Endodermal cell (in vitro differentiated cells): ENCODE results near the gene HS1BP3. TPM values are rescaled to one million over a fixed set of nuclear protein-coding genes. Genes with fewer than 3 reads are reported as not detected.
A peak's percentile ranks its signal among the peaks of the same experiment; 100 is the strongest.

Experiments
- DNase-seq: peaks from one replicate; pipeline ENCODE4 v3.0.0-alpha.2; 2017
- H3K27ac ChIP-seq: 2 replicates; pipeline ENCODE4 v1.5.1; 2013; ENCODE audit warnings: mild to moderate bottlenecking, low read depth, low read length, moderate library complexity
- H3K27me3 ChIP-seq: 2 replicates; pipeline ENCODE4 v1.6.1; 2013; ENCODE audit warnings: mild to moderate bottlenecking, low read length, moderate library complexity; ENCODE audit not compliant: insufficient read depth, control insufficient read depth, poor library complexity, severe bottlenecking
- H3K36me3 ChIP-seq: 2 replicates; pipeline ENCODE4 v1.7.0; 2013; ENCODE audit warnings: mild to moderate bottlenecking, low read length, moderate library complexity; ENCODE audit not compliant: control insufficient read depth, insufficient read depth
- H3K4me1 ChIP-seq: one replicate; pipeline ENCODE4 v1.7.0; 2013; ENCODE audit warnings: low read length; ENCODE audit not compliant: control insufficient read depth, insufficient read depth
- H3K4me3 ChIP-seq: 2 replicates; pipeline ENCODE4 v1.5.1; 2013; ENCODE audit warnings: mild to moderate bottlenecking, low read length, moderate library complexity
- H3K9ac ChIP-seq: 2 replicates; pipeline ENCODE4 v1.6.1; 2013; ENCODE audit warnings: mild to moderate bottlenecking, low read length, moderate library complexity; ENCODE audit not compliant: poor library complexity, severe bottlenecking; ENCODE audit errors: extremely low read depth
- H3K9me3 ChIP-seq: 2 replicates; pipeline ENCODE4 v1.6.1; 2013; ENCODE audit warnings: mild to moderate bottlenecking, low read length, moderate library complexity; ENCODE audit not compliant: control insufficient read depth
- H3K27ac Mint-ChIP-seq: 2 replicates; pipeline ENCODE4 v1.8.0; 2020; ENCODE audit warnings: mixed read lengths
- H3K27me3 Mint-ChIP-seq: 2 replicates; pipeline ENCODE4 v1.8.0; 2021; ENCODE audit warnings: mild to moderate bottlenecking, mixed read lengths; ENCODE audit not compliant: insufficient read depth
- H3K36me3 Mint-ChIP-seq: 2 replicates; pipeline ENCODE4 v1.8.0; 2020; ENCODE audit warnings: low read depth, mixed read lengths
- H3K4me1 Mint-ChIP-seq: 2 replicates; pipeline ENCODE4 v1.8.0; 2020; ENCODE audit warnings: mixed read lengths
- H3K4me3 Mint-ChIP-seq: 2 replicates; pipeline ENCODE4 v1.8.0; 2020; ENCODE audit warnings: mild to moderate bottlenecking, moderate library complexity, mixed read lengths
- H3K9me3 Mint-ChIP-seq: 2 replicates; pipeline ENCODE4 v1.8.0; 2020; ENCODE audit warnings: mild to moderate bottlenecking, mixed read lengths
- CTCF ChIP-seq: fragments of 200-600 bp; sonication (generic); conservative IDR thresholded peaks from 2 replicates; pipeline ENCODE4 v1.5.0; 2021; ENCODE audit warnings: antibody characterized with exemption, mild to moderate bottlenecking
- WGBS, 2 experiments: methylation state at CpG; one replicate each; pipeline versions ENCODE4 v1.1.5 to v1.1.7; 2013; ENCODE audit warnings: missing lambda C conversion rate in 2 of 2, mixed read lengths in 1 of 2; ENCODE audit not compliant: insufficient coverage in 1 of 2, insufficient read length in 1 of 2; 5-methylcytosine and 5-hydroxymethylcytosine counted together
- total RNA-seq, 2 donors: library from RNA; stranded (reverse); fragmentation: NEBNext Ultra II Directional in 1 of 2; extraction: Animal tissue kit (Norgen Biotek cat#: 25700) in 1 of 2; gene quantifications; 2 replicates in 1 of 2; 3 replicates in 1 of 2; pipeline ENCODE4 v1.2.1, GENCODE V29; 2021

Gene HS1BP3
- total RNA-seq, 2 donors from 2014 or later: 23.0 to 26.2 TPM

DNA sequence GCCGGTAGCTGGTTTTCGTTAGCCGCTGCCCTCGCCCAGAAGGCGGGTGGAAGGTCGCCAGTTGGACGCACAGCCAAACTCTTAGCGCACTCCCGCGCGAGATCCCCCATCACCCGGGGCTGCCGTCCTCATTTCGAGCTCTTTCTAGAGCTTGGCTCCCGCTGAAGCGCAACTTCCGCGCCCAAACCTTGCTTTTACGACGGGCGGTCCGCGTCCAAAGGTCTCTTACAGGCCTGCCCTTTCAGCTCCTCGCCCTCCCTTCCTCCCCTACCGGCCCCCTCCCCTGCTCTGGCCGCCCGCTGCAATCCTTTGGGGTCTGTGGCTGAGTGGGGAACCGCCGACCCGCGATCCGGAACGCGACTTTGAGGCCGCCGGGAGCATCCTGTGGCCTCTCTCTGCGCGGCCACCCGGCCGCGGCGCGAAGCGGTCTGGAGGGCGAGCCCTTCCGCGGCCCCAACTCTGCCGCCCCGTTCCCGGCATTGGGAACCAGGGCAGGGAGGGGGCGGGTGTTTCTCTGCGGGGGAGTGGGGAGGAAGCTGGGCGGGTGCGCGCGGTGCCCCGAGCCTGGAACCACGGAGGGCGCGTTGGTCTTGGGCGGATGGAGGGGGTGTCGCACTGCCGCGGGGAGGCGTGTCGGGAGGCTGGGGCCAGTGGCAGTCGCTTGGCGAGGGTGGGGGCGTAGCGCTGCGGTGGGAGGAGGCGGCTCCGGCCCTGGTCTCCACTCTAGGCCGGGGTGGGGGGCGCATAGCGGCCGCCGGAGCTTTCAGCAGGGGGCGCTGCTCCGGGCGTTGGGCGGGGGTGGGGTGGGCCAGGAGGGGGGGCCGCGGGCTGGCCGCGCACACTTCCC is 15.6 kb upstream of the HS1BP3 start, which contains the start of gene GDF7:
Gene GDF7, plus strand, starts transcription at position 841 of the 847 bp plus-strand sequence. CDS start 96 bp downstream, outside the sequence.
- WGBS, 2 experiments: 0 to 1% methylated on average over 19 to 76 of the region's 86 CpGs
- H3K27ac ChIP-seq: no peak within 1 kb of the TSS
- peaks cover 13% of the 10 kb centered on the region for H3K9me3 Mint-ChIP-seq
- peak; percentile 70 for TF ChIP-seq CTCF
- no peaks in the 10 kb centered on the region for H3K9me3 ChIP-seq
- H3K4me3 ChIP-seq: peak within 1 kb of the TSS; percentile 60
- no peak within 1 kb of the TSS for H3K9ac ChIP-seq
- H3K4me3 Mint-ChIP-seq: peak within 1 kb of the TSS; percentile 57
- H3K36me3 Mint-ChIP-seq: no peaks in the 10 kb centered on the region
- peaks cover 2% of the 10 kb centered on the region for H3K4me1 Mint-ChIP-seq
- H3K27me3 ChIP-seq: peaks cover 96% of the 10 kb centered on the region
- DNase-seq: peak; percentile 83
- no peaks in the 10 kb centered on the region for H3K36me3 ChIP-seq
- no peak within 1 kb of the TSS for H3K27ac Mint-ChIP-seq
- no peaks in the 10 kb centered on the region for H3K4me1 ChIP-seq
- peaks cover 94% of the 10 kb centered on the region for H3K27me3 Mint-ChIP-seq

- peak overlapping the region; percentile 57 for H3K4me3 Mint-ChIP-seq
- Histone ChIP-seq H3K4me1 (no peaks in the 10 kb centered on the region), H3K36me3 (no peaks in the 10 kb centered on the region), H3K27me3 (peaks cover 91% of the 10 kb centered on the region), H3K4me3 (peak overlapping the region; percentile 60), H3K27ac (no peak overlapping the region), H3K9me3 (no peaks in the 10 kb centered on the region), H3K9ac (no peak overlapping the region)
- WGBS, 2 experiments: 0 to 1% methylated on average over 4 to 34 of the region's 34 CpGs
- TF ChIP-seq CTCF: no peak
- DNase-seq: peak; percentile 76
- H3K4me1 Mint-ChIP-seq: peaks cover 2% of the 10 kb centered on the region
- peaks cover 7% of the 10 kb centered on the region for H3K9me3 Mint-ChIP-seq
- H3K36me3 Mint-ChIP-seq: no peaks in the 10 kb centered on the region
- no peak overlapping the region for H3K27ac Mint-ChIP-seq
- peaks cover 91% of the 10 kb centered on the region for H3K27me3 Mint-ChIP-seq
Measured at GRCh38 chr2:20666005-20666303, 15.1 kb upstream of the HS1BP3 start.

- Mint-ChIP-seq H3K9me3 (peaks cover 6% of the 10 kb centered on the region), H3K36me3 (no peaks in the 10 kb centered on the region), H3K4me1 (peaks cover 2% of the 10 kb centered on the region), H3K4me3 (peak overlapping the region; percentile 57), H3K27ac (no peak overlapping the region), H3K27me3 (peaks cover 91% of the 10 kb centered on the region)
- H3K27ac ChIP-seq: no peak overlapping the region
- DNase-seq: peak; percentile 79
- H3K4me3 ChIP-seq: peak overlapping the region; percentile 60
- peaks cover 91% of the 10 kb centered on the region for H3K27me3 ChIP-seq
- TF ChIP-seq CTCF: no peak
- no peaks in the 10 kb centered on the region for H3K4me1 ChIP-seq
- H3K36me3 ChIP-seq: no peaks in the 10 kb centered on the region
- no peaks in the 10 kb centered on the region for H3K9me3 ChIP-seq
- WGBS, 2 experiments: 3% methylated on average over 19 to 49 of the region's 49 CpGs
- H3K9ac ChIP-seq: no peak overlapping the region
Measured at GRCh38 chr2:20665243-20666004, 14.5 kb upstream of the HS1BP3 start.
